ENCODE results near the gene PROC.

Gene PROC

DNA sequence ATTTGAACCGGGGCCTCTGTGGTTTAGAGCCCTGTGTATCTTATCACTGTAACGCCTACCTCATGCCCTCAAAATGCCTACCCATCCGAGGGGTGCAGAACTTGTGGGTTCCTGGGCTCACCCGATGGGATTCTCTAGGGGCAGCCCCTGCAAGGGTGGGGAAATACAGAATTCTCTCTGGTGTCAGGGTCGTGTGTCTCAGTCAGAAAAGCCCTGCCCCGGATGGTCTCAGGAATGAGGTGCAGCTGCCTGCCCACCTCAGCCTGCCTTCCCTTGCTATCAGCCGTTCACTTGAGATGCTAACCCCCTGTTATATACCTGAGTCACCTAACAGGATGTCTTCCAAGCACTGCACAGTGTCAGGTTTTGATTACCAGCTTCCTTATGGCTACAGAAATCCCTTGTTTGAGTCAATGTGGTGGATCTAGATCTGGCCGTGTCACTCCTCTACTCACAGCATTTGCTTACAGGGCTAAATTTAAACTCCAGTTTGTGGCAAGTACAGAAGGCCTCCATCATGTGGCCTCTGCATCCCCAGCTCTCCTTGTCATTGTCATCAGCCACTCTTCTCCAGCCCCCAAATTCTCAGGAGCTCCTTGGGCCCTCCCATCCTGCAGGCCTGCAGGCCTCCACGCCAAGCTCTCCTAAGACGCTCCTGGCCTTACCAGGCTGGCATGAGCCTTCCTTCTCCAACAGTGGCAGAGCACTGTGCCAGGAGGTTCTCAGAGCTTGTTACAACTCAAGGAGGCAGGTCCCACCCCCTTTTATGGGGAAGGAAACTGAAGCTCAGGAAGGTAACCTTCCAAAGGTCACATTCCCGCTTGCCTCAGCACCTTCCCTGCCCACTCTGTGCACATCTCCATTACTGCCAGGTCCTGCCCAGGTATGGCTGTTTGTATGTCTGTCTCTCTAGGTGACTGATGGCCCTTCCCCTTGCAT is 16.2 kb upstream of the PROC start:
- no peak for DNase-seq (ENCODE audit: low read depth)
- TF ChIP-seq, protein P1, sequence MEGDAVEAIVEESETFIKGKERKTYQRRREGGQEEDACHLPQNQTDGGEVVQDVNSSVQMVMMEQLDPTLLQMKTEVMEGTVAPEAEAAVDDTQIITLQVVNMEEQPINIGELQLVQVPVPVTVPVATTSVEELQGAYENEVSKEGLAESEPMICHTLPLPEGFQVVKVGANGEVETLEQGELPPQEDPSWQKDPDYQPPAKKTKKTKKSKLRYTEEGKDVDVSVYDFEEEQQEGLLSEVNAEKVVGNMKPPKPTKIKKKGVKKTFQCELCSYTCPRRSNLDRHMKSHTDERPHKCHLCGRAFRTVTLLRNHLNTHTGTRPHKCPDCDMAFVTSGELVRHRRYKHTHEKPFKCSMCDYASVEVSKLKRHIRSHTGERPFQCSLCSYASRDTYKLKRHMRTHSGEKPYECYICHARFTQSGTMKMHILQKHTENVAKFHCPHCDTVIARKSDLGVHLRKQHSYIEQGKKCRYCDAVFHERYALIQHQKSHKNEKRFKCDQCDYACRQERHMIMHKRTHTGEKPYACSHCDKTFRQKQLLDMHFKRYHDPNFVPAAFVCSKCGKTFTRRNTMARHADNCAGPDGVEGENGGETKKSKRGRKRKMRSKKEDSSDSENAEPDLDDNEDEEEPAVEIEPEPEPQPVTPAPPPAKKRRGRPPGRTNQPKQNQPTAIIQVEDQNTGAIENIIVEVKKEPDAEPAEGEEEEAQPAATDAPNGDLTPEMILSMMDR (IDR thresholded peaks at IDR 0.05; ENCODE audit: control insufficient read depth, insufficient read depth, low read depth, low read length, missing control alignments): no peak

GRCh38 chr2:127403460-127403859 is 14.8 kb upstream of the PROC start:
- H3K4me3 ChIP-seq (ENCODE audit: control insufficient read depth, low read depth, low read length): no peak overlapping the region
- TF ChIP-seq, protein P1 (IDR thresholded peaks at IDR 0.05; ENCODE audit: control insufficient read depth, insufficient read depth, low read depth, low read length, missing control alignments): no peak
- no peak for DNase-seq (ENCODE audit: low read depth)

More for the DNA sequence above, 16.2 kb upstream of the PROC start:
- H3K4me3 ChIP-seq (ENCODE audit: control insufficient read depth, low read depth, low read length): no peak overlapping the region

DNA sequence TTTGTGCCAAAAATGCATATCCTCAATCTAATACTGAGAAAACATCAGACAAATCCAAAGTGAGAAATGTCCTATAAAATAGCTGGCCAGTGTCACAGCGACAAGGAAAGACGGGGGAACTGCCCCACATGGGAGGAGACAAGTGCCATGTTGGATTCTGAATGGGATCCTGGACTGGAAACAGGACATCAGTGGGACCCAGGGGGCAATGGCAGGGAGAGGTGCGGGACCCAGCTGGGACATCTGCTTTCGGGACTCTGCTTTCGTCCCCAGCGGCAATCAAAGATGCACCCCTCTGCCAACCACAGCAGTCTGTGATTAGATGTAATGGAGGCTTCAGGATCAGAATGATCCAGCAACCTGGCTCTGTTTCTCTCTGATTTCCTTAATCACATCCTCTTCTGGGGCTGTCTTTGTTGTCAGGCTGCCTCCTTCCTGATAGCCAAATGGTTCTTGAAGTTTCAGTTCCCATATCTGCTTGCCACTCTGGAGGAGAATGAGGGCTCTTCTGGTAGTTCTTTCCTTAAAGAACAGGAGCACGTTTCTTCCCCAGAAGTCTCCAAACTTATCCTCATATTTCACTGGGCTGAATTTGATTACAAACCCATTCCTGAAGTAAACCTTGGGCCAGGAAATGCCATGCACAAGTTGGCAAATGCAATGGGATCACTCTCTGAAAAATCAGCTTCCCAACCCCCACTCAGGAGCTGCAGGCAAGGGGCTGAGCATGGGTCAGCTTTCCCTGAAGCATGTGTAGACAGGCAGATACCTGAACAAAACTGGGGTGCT is 13.6 kb upstream of the PROC start:
- DNase-seq (ENCODE audit: low read depth): no peak
- TF ChIP-seq, protein P1 (IDR thresholded peaks at IDR 0.05; ENCODE audit: control insufficient read depth, insufficient read depth, low read depth, low read length, missing control alignments): no peak
- no peak overlapping the region for H3K4me3 ChIP-seq (ENCODE audit: control insufficient read depth, low read depth, low read length)

- DNase-seq (ENCODE audit: low read depth): no peak
- TF ChIP-seq, protein P1 (IDR thresholded peaks at IDR 0.05; ENCODE audit: control insufficient read depth, insufficient read depth, low read depth, low read length, missing control alignments): no peak
Observed at GRCh38 chr2:127405255-127405610, 13.0 kb upstream of the PROC start.

DNA sequence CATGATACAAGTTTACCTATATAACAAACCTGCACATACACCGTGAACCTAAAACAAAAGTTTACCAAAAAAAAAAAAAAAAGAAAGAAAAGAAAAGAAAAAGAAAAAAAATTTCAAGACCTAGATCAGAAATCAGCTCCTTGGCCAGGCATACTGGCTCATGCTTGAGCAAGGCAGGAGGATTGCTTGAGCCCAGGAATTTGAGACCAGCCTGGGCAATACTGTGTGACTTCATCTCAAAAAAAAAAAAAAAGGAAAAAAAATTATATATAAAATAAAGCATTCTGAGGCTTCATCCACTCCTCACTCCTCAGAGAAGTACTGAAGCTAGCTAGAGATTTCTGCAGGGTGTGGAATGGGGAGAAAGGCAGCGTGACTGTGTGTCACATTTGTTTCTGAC is 11.8 kb upstream of the PROC start:
- no peak overlapping the region for H3K4me3 ChIP-seq (ENCODE audit: control insufficient read depth, low read depth, low read length)
- TF ChIP-seq, protein P1 (IDR thresholded peaks at IDR 0.05; ENCODE audit: control insufficient read depth, insufficient read depth, low read depth, low read length, missing control alignments): no peak
- no peak for DNase-seq (ENCODE audit: low read depth)

More at GRCh38 chr2:127405255-127405610, 13.0 kb upstream of the PROC start:
- H3K4me3 ChIP-seq (ENCODE audit: control insufficient read depth, low read depth, low read length): no peak overlapping the region

- TF ChIP-seq, protein P1 (IDR thresholded peaks at IDR 0.05; ENCODE audit: control insufficient read depth, insufficient read depth, low read depth, low read length, missing control alignments): no peak
- H3K4me3 ChIP-seq (ENCODE audit: control insufficient read depth, low read depth, low read length): no peak overlapping the region
- no peak for DNase-seq (ENCODE audit: low read depth)
Observed at GRCh38 chr2:127407091-127407490, 11.1 kb upstream of the PROC start.

Data from AG09309 (cell line).